Keratinocyte (primary cell): ENCODE measurements around the gene CLN6.

Experiments
- CTCF ChIP-seq, 3 experiments: IDR thresholded peaks in 1 of 3; conservative IDR thresholded peaks in 1 of 3; optimal IDR thresholded peaks in 1 of 3; 2 replicates in 2 of 3; 3 replicates in 1 of 3; pipeline versions ENCODE3 to v1.5.1; 2011; ENCODE audit warnings: low read length in 3 of 3, mild to moderate bottlenecking in 3 of 3, moderate library complexity in 2 of 3, control low read depth in 1 of 3, inconsistent platforms in 1 of 3; ENCODE audit not compliant: insufficient read depth in 2 of 3; ENCODE audit errors: extremely low read depth in 1 of 3
- EZH2 ChIP-seq: IDR thresholded peaks from one replicate; pipeline ENCODE4 v1.6.1; 2012; ENCODE audit warnings: inconsistent platforms, mild to moderate bottlenecking, low read length, moderate library complexity

DNA sequence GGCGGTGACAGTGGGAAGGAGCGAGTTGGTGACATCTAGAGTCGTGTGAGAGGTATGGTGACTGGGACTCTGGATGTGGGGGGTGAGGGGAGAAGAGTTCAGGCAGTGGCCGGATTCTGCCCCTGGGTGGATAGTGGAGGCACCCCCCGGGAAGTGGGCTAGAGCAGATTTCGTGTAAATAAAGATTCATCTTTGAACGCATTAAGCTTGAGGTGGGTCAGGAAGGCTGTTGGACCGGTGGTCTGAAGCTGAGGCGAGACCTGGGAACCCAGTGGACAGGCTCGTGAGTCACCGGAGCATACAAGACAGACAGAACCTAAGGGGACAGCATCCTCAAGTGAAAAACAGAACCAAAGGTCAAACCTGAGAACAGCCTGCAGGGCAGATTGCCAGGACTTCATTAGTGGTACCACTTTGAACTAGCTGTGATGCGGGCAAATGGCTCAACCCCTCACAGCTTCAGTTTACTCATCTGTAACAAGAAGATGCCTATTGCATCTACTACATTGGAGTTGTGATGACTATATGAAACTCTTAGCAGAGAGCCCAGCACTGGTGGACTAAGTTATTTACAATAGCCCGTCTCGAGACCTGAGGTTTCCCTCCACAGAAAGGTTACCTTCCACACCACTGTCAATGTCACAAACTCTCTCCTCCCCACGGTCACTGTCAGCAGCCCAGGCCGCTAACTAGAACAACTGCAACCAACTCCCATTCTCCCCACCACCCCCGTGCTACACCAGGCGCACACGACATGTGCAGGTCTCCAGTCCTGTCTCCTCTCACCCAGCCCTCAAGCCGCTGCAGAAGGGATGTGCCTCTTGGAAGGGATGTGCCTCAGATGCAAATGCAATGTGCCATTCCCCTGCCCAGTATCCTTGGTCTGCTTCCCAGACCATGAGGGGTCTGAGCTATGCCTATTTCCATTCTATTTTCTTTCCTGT, 901 bp upstream of the CLN6 start:
- TF ChIP-seq EZH2 = no peak
- TF ChIP-seq CTCF (optimal IDR thresholded peaks at IDR 0.05 in 1 of 3, IDR thresholded peaks at IDR 0.05 in 1 of 3, conservative IDR thresholded peaks at IDR 0.05 in 1 of 3; ENCODE audit: extremely low read depth in 1 of 3, insufficient read depth in 2 of 3, low read length in 3 of 3) = peak in 1 of 3 experiments; percentile 16
